Occipital lobe (tissue), 3 donors: ENCODE data around the gene SCYGR6. TPM values are rescaled to one million over a fixed set of nuclear protein-coding genes. Genes with fewer than 3 reads are reported as not detected.

Experiments used
- DNase-seq: peaks from one replicate; lab custom pipeline; 2025; lab: John Stamatoyannopoulos, UW
- small RNA-seq: library from RNA; depleted of rRNA; stranded (forward); fragments of <200 nt; gene quantifications from one replicate; pipeline ENCODE3, GENCODE V24; 2014
- total RNA-seq: library from RNA; depleted of rRNA; stranded (reverse); fragments of >200 nt; gene quantifications from one replicate; pipeline ENCODE4 v1.2.3, GENCODE V29; 2014

Gene SCYGR6
- total RNA-seq, 1 donor from 2014 or later = not detected

DNA sequence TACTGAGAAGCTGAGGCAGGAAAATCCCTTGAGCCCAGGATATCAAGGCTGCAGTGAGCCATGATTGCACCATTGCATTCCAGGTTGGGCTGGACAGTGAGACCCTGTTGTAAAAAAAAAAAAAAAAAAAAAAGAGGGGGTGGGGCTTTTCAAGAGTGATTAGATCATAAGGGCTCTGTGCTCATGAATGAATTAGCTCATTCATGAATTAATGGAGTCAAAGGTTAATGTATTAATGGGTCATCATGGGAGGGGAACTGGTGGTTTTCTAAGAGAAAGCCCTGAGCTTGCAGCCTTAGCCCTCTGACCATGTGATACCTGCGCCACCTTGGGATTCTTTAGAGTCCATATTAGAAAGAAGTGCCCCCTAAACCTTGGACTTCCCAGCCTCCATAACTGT lies 11.3 kb downstream of the SCYGR6 start:
- DNase-seq = no peak

DNA sequence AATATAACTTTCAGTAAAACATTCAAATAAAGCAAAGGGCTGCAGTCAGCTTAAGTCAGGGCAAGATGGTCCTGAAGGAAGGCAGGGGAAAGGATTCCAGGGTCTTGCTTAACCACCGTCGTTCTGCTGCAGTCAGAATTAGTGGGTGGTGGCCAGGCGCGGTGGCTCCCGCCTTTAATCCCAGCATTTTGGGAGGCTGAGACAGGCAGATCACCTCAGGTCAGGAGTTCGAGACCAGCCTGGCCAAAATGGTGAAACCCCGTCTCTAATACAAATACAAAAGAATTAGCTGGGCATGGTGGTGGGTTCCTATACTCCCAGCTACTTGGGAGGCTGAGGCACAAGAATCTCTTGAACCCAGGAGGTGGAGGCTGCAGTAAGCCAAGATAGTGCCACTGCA lies 13.6 kb downstream of the SCYGR6 start:
- no peak for DNase-seq

DNA sequence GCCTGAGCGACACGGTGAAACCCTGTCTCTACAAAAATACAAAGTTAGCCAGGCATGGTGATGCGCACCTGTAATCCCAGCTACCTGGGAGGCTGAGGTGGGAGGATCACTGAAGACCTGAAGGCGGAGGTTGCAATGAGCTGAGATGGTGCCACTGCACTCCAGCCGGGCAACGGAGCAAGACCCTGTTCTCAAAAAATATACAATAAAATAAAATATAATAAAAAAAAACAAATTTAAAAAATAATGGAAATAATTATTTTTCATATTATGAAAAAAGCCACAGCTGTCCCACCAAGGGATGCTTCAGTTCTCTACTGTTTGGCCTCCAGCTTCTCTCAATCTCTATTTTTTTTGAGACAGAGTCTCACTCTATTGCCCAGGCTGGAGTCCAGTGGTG lies 17.2 kb downstream of the SCYGR6 start:
- DNase-seq = no peak

DNA sequence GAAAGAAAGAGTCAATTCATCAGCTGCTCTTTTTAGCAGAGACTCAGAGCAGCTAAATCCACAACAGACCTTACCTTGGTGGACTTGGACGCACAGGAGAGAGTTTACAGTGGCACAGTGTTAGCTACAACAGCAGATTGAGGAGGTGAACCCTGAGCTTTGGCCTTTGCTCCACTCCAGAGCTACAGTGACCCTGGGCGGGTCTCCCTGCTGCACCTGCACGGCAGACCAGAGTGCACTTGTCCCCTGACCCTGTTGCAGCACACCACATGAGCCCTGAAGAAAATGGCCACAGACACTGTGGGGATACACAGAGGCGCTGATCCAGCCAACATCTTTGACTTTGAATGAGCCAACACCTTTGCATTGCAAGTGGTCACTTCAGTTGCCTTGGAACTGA lies 17.7 kb downstream of the SCYGR6 start:
- no peak for DNase-seq

GRCh38 chr2:227703961-227704360 lies 20.6 kb downstream of the SCYGR6 start:
- DNase-seq = no peak

- no peak for DNase-seq
Observed at GRCh38 chr2:227703280-227703732, 21.3 kb downstream of the SCYGR6 start.

DNA sequence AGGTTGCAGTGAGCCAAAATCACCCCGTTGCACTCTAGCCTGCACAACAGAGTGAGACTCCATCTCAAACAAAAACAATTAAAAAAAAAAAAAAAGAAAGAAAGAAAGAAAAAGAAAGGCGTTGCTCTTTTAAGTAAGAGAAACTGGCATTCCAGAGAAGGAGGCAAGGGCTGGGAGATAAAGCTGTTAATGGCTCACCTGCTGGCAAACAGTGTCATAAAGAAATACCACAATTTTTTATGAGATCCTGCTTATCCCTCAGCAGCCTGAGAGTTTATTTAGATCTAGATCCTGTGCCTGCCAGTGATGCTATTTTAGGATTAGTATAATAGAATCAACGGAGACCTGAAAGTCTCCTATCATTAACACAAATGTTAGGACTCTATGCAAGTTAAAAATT lies 23.0 kb downstream of the SCYGR6 start:
- DNase-seq = no peak

DNA sequence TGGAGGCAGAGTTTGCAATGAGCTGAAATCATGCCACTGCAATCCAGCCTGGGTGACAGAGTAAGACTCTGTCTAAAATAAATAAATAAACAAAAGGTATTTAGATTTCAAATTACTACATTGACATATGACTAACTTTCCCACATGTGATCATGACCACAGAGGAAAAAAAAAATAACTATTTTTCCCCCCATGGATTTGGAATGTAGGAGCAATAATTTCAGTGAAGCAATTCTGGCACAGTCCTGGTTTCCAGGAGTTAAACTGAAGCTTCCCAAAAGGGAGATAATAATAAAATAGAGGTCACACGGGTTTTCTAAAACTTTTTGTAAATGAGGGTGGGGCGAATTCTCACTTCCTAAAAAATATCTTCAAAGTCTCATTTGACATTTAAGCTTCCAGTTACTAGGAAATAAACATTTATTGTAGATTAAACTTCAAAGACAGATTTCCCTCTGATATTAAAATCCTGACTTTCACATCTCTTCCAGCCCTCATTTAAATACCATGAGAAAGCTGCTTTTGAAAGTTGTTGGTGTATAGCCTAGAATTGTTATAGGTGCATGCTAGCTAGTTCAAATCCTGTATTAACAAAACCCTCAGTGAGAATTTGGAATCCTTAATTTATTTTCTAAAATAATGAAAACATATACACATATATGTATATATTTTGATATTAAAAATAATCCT lies 27.4 kb downstream of the SCYGR6 start:
- DNase-seq = no peak

GRCh38 chr2:227687189-227687588 lies 37.4 kb downstream of the SCYGR6 start:
- no peak for DNase-seq

DNA sequence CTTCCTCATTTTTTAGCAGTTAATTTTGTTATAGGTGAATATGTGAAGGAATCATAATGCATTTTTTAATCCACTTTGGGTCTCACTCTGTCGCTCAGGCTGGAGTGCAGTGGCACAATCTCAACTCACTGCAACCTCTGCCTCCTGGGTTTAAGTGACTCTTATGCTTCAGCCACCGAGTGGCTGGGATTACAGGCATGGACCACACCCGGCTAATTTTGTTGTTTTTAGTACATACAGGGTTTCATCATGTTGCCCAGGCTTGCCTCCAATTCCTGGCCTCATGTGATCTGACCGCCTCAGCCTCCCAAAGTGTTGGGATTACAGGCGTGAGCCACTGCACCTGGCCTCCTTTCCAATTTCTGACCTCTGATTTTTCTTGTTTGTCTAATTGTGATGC lies 40.3 kb downstream of the SCYGR6 start:
- no peak for DNase-seq

DNA sequence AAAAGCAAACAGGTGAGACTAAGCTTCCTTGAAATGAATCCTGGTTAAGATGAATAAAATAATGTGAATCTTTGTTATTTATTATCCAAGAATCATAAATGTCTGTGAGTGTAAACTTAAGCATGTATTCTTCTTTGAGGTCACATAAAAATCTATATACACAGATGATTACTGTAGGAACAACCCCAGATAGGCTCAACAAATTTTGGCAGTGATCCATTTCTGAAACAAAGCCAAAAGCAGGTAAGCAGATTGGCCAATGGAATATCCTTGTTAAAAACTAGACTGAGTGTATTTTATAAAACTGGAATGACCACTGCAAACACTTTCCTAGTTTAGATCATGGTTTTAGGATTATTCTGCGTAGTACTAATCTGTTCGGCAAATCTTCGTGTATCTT lies 46.6 kb downstream of the SCYGR6 start:
- no peak for DNase-seq

DNA sequence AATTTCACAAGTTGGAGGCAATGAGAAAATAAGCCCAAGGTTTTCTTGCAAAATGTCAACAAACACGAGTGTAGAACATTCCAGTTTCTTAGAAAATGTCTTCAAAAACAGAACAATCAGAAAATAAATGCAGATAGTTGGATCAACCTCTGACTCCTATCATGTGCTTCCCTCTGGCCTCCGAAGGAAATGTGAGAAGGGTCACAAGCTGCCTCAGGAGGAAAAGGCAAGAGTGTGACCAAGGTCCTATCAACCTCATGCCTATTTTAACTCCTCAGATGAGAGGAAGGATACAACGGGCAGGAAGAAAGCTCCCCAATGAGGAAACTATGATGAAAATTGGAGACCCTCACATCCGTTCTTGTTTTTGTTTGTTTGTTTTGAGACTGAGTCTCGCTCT lies 50.1 kb downstream of the SCYGR6 start:
- no peak for DNase-seq

Small RNA genes within 50 kb of the gene (small RNA-seq; reads per million reads assigned to genes)
- not detected for gene RNA5SP121

Other genes starting within 250 kb of the SCYGR6 start
- gene SCYGR2, start 125.9 kb downstream of the SCYGR6 start, total RNA-seq = not detected
- not detected for gene SCYGR3, start 109.9 kb downstream of the SCYGR6 start, total RNA-seq
- not detected for gene SCYGR4, start 107.3 kb downstream of the SCYGR6 start, total RNA-seq
- not detected for gene SCYGR5, start 58.0 kb downstream of the SCYGR6 start, total RNA-seq
- 1.2 TPM for gene SLC19A3, start 6.7 kb downstream of the SCYGR6 start, total RNA-seq
- not detected for gene SCYGR7, start 3.6 kb upstream of the SCYGR6 start, total RNA-seq
- not detected for gene SCYGR8, start 21.1 kb upstream of the SCYGR6 start, total RNA-seq
- gene CCL20, start 89.1 kb upstream of the SCYGR6 start, total RNA-seq = not detected
- 1.1 TPM for gene DAW1, start 146.9 kb upstream of the SCYGR6 start, total RNA-seq